ENCODE results near the gene SLC34A3.

SLC34A3 gene

GRCh38 chr9:137218754-137219271, 11.9 kb upstream of the SLC34A3 start:
- no peak for FAIRE-seq

GRCh38 chr9:137219757-137220316, 10.9 kb upstream of the SLC34A3 start:
- FAIRE-seq, result no peak

- FAIRE-seq, result no peak
Observed at GRCh38 chr9:137220317-137221094, 10.2 kb upstream of the SLC34A3 start.

DNA sequence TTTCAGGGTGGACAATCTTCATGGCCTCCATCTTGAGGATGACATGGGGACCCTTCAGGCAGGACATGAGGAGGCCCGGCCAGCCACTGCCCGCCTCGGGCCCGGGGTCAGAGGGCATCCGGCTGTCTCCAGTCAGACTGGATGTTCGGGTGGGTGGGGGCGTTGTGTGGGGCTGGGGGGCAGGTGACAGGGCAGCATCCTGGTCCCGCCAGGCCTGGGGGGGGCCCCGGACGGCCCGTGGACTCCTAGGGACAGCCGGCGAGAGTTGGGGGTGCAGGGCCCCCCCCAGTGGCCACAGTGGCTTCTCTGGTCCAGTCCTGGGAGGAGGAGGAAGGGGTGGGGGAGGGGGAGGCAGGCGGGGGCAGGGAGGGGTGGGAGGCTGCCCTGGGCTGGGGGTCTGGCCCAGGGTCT, 9.6 kb upstream of the SLC34A3 start:
- no peak for FAIRE-seq

DNA sequence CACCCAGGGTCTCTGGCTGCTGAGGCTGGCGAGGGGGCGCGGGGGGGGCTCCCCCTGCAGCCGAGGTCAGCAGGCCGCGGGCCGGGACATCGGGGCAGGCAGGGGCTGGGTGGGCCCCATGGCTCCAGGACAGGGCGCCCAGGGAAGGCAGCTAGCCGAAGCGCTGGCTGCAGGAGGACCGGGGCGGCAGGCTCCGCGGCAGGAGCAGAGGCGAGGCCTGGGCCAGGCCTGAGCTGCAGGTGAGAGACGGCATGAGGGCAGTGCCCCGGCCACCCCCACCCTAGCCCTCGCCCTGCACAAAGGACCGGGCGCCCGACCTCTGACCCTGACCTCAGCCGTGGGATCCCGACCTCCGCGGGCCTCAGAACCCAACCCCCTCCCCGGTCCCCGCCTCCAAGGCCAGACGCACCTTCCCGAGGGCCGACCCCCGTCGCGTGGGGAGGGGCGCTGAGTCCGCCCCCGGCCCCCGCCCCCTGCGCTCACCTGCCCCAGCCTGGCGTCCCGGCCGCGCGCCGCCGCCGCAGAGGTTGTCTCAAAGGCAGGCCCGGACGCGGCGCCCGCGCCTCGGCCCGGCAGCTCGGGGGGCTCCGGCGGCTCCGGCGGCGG, 9.1 kb upstream of the SLC34A3 start:
- FAIRE-seq, result no peak

DNA sequence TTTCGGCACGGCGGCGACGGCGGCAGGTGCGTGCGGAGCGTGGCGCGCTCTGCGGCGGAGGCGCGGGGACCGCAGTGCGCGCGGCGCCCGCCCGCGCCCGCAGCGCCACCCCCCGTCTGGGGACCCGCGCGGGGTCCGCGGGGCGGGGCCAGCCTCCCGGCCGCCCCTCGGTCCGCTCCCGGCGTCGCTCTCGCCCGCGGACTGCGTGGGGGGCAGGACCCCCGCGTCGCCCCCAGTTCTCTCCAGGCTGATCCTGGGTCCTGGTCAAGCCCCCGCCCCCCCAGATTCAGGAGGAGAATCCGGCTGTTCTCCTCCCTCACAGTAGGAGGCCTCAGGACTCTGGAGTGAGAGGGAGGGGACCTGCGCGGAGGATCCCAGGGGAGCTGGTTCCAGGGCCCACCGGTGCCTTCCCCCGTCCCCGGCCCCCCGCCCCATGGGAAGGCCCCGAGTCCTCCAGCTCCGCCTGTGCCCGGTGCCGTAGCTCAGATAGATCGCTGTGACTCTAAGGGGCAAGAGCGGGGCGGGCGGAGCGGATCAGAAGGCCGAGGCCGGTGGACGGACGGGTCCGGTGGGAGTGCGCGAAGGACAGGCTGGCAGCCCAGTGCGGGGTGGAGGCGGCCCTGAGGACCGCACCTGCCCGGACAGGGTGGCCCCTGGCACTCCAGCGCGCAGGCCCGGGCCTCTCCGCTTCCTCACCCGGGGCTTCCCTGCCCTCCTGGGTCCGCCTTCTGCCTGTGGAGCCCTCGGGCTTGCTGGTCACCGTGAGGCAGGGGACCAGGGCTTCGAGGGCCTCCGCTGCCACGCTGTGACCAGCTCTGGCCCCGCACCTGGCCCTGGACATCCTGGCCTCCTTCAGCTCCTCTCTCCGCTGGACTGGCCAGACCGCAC, 8.3 kb upstream of the SLC34A3 start, which contains the start of gene RNF208:
Gene RNF208, minus strand, starts transcription at position 51 of the 888 bp plus-strand sequence. CDS start 1,028 bp downstream, outside the sequence.
- no peak for FAIRE-seq

- peak; percentile 67 for FAIRE-seq
Observed at GRCh38 chr9:137223078-137223970, 7.4 kb upstream of the SLC34A3 start.

GRCh38 chr9:137224830-137225694, 5.6 kb upstream of the SLC34A3 start, which contains the start of gene CYSRT1:
TSS of gene CYSRT1 (plus strand) at chr9:137225174. CDS start at chr9:137225622, 448 bp downstream.
- no peak for FAIRE-seq

- no peak for FAIRE-seq
Observed at GRCh38 chr9:137225699-137226331, 4.9 kb upstream of the SLC34A3 start.

GRCh38 chr9:137226338-137227053, 4.2 kb upstream of the SLC34A3 start:
- no peak for FAIRE-seq

- FAIRE-seq, result no peak
Observed at GRCh38 chr9:137227054-137227852, 3.4 kb upstream of the SLC34A3 start, which contains the start of gene RNF224. TSS of gene RNF224 (plus strand) at chr9:137227502. CDS start at chr9:137228336, 834 bp downstream.

GRCh38 chr9:137227853-137228505, 2.7 kb upstream of the SLC34A3 start:
- FAIRE-seq, result no peak

- no peak for FAIRE-seq
Observed at GRCh38 chr9:137228506-137228967, 2.2 kb upstream of the SLC34A3 start.

GRCh38 chr9:137228968-137229896, 1.5 kb upstream of the SLC34A3 start:
- FAIRE-seq, result no peak

DNA sequence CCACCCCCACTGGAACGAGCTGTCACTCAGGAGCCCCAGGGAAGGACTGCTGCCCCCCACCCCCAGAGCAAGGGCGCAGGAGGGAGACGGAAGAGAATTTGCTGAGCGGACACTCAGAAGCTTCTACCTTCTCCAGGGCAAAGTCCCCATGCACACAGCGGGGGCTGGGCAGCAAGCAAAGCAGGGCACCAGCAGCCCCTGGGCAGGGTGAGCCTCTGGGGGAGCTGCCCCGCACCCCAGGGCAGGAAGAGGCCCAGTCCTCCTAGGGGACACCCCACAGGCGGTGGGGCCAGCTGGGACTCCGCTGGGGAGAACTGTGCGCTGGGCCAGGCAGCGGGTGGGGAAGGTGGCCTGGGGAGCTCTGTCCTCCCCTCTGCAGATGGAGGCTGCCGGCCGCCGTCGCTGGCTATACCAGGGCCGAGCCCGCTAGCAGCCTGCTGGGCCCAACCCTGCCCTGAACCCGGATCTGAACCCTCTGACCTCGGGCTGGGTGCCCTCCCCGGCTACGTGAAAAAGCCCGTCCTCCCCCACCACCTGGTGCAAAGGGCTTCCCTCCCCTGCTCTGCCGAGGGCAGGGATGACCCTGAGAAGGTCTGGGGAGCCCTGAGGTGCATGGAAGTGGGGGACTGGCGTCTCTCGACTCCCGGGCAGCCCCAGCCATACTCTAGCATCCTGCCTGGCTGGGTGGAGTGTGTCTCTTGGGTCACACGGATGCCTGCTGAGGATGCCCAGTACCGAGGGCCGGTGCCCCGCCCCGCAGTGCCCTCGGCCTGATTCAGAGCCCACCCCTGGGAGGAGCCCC, 597 bp upstream of the SLC34A3 start:
- no peak for FAIRE-seq

Measured in endometrium (tissue), 2 donors.